Measurements from ENCODE around the gene MOCS1.

Gene MOCS1

GRCh38 chr6:39876111-39876510, 58.2 kb downstream of the MOCS1 start:
- no peak for DNase-seq (ENCODE audit: low spot score)

DNA sequence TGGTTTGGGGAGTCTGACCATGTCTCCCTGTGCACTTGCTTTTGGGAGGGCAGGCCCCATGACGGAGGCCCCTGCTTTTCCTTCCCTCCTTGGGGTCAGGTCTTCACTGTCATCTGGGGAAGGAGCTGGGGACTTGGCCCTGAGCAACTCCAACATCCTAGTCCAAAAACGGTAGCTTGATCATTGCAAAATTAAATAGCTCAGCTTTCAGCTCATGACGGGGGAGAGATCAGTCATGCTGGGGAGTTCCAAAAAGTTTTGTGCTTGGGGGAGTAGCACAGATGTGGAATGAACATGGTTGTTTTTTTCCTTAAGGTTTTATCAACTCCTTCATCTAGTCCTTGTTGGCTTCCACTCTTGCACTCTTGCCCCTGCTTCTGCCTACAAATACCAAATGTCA, 60.8 kb downstream of the MOCS1 start:
- no peak for DNase-seq (ENCODE audit: low spot score)

DNA sequence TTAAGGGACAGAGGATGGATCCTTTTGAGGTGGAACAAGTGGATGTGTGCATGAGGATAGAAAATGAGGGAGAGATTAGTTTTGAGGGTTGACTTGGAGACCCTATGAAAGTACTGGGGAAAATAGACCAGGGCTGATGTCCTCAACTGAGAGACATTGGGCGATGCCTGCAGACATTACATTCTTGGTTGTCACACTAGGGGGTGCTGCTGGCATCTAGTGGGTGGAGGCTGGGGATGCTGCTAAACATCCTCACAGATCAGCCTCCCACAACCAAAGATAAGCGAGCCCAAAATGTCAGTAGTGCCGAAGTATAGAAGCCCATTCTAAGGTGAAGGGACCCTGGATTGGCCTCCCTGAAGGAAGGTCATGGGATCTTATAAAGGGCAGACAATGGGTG, 63.3 kb downstream of the MOCS1 start:
- no peak for DNase-seq (ENCODE audit: low spot score)

- DNase-seq (ENCODE audit: low spot score): no peak
Observed at GRCh38 chr6:39867592-39867991, 66.7 kb downstream of the MOCS1 start.

DNA sequence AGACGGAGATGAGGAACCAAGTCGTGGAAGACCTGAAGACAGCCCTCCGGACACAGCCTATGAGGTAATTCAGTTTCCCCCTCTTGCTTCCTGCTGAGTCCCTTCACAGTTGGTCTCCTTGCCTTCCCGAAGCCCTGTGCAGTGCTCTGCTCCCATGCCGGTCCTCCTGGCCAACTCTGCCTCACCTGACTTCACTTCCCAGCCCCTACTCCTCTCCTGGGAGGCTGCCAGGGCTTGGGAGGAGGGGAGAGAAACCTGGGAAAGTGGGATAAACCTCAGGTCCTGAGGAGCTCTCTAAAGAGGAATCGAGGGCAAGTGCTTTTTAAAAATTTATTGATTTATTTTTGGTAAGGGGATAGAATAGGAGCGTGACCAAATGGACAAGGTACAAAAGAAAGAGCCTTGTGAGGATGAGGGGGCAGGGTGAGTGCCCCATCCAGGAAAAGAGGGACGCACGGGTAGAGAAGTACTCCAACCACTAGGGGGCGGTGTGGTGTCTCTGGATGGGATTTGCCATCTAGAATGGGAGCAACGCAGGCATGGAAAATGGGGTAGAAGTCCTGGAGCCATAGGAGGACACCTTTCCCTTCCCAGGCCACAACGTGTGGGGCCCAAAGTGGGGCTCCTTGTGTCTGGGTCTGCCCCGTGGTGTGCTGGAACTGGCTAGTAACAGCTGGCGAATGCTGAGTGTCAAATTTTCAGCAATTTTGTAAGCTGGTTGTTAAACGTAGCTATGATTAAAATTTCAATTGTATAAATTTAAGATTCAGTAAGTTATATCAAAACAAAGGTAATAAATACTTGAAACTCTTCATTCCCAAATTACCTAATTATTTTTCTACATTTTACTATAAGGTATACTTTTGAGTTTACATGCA, 69.0 kb downstream of the MOCS1 start:
- peak; percentile 61 for DNase-seq (ENCODE audit: low spot score)

DNA sequence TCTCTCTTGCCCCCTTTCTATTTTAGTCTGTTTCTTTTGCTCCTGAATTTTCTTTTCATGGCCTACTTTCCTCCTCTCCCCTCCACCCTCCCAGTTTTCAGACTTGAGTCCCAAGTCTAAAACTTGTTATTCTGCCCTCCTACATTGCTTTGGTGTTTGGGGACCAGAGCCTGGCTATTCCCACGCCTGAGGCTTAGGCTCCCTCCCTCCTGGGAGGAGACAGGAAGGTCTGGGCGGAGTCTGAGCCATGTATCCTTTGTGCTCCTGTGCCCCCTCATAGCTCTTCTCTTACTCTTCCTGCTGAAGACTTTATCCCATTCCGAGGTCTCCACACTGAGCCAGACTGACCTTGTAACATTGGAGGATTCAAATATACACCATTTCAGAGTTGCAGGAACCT, 72.6 kb downstream of the MOCS1 start:
- no peak for DNase-seq (ENCODE audit: low spot score)

DNA sequence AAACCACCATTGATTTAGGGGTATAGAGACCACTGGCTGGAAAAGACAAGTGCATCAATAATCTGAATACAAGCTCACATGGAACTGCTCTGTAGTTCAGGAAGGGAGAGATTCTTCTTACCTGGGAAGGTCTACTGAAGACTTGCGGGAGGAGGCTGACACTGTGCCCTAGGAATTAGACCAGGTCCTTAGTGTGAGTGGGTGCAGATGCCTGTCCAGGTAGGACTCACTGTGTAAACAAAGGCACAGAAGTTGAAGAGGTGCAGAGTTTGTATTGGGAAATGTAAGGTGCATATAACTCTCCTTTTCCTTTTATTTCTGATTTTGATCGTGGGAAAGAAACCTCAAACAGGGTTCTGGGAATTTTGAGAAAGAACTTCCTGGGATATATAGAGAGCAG, 75.2 kb downstream of the MOCS1 start:
- DNase-seq (ENCODE audit: low spot score): no peak

DNA sequence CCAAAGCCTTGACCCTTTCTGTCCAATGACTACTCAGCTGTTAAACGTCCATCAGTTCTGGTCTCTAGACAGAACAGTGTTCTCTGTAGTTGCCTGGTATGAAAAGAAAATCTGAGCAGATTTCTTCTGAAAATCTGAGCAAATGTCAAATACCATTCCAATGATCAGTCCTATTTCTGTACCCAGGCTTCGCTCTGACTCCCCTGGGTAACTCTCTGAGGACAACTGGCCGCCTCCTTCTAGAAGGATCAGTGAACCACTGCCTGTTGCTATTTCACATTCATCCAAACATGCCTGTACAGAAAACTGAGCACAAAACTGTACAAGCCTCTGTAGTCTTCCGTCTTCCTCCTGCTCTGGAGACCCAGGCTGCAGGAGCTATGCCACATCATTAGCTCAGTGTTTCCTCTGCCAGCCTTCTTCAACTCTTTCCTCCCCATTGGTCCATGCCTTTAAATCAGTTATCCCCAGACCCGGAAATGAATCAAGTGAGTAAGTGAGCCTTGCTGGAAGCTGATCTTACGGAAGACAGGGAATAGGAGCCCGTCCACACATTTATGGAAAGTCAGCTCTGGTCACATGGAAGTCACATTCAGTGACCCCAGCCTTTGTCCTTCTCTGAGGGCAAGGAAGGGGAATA, 78.8 kb downstream of the MOCS1 start:
- no peak for DNase-seq (ENCODE audit: low spot score)
